Gastroesophageal sphincter (tissue), 3 donors: ENCODE measurements around the gene SIX4.

Experiments
- CTCF ChIP-seq, 4 experiments: fragments of 200-600 bp in 2 of 4; fragments of 450-650 bp in 2 of 4; sonication (generic) in 1 of 4; IDR thresholded peaks; one replicate each; pipeline ENCODE4 v1.5.1; 2017 to 2019; ENCODE audit warnings: antibody characterized with exemption in 4 of 4, mild to moderate bottlenecking in 2 of 4, moderate library complexity in 2 of 4
- POLR2A ChIP-seq, 2 donors: fragments of 450-650 bp; IDR thresholded peaks; one replicate each; pipeline ENCODE4 v1.6.1; 2017; ENCODE audit warnings: antibody characterized with exemption in 2 of 2, mild to moderate bottlenecking in 2 of 2, moderate library complexity in 1 of 2
- POLR2AphosphoS5 ChIP-seq: sonication (generic); formaldehyde crosslinking; IDR thresholded peaks from one replicate; pipeline ENCODE4 v1.6.1; 2017; ENCODE audit warnings: antibody characterized with exemption

- TF ChIP-seq POLR2AphosphoS5 (no peak), CTCF (IDR thresholded peaks at IDR 0.05) (no peak), POLR2A (IDR thresholded peaks at IDR 0.05) (no peak)
Measured at GRCh38 chr14:60700598-60700997, 23.6 kb downstream of the SIX4 start.
